ENCODE measurements around the gene DHRS13. TPM values are rescaled to one million over a fixed set of nuclear protein-coding genes. Genes with fewer than 3 reads are reported as not detected.
"Not testable (repeated sequence)": the region's sequence is repeated elsewhere in the genome, so short reads cannot be mapped to it uniquely, and the experiment has no call there.

Gene DHRS13
- total RNA-seq, 1 donor from 2014 or later: 20.4 TPM

DNA sequence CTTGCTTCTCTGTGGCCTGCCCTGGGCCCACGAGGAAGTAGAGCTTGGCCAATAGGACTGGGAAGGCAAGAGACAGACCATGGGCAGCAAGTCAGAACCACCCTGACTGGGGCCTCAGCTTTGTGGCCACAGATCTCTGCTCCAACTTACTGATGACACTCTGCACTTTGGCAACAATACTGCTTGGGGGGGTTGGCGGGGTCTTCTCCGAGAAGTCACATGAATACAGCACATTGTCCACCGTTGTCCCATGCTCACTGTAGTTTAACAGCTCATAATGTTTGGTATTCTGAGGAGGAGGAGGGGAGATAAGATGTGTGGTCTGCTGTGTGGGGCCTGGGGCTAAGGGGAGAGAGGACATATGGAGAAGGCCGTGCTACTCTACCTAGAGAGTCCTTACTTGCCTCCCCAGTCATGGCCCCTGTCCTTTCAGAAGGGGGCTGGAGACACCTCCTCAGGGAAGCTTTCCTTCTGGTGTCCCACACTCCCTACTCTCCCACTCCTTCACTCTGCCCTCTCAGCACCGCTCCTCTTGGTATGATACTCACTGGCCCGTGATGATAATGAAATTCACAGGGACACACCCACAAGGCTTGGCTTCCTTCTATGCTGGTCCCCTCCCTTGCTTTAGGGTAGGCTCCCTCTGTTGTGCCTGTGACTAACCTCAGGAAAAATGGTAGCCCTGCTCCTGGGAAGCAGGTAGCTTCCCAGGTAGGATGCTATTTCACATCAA is 4.0 kb upstream of the DHRS13 start:
- TF ChIP-seq, protein P1, sequence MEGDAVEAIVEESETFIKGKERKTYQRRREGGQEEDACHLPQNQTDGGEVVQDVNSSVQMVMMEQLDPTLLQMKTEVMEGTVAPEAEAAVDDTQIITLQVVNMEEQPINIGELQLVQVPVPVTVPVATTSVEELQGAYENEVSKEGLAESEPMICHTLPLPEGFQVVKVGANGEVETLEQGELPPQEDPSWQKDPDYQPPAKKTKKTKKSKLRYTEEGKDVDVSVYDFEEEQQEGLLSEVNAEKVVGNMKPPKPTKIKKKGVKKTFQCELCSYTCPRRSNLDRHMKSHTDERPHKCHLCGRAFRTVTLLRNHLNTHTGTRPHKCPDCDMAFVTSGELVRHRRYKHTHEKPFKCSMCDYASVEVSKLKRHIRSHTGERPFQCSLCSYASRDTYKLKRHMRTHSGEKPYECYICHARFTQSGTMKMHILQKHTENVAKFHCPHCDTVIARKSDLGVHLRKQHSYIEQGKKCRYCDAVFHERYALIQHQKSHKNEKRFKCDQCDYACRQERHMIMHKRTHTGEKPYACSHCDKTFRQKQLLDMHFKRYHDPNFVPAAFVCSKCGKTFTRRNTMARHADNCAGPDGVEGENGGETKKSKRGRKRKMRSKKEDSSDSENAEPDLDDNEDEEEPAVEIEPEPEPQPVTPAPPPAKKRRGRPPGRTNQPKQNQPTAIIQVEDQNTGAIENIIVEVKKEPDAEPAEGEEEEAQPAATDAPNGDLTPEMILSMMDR (conservative IDR thresholded peaks at IDR 0.05): no peak
- DNase-seq (ENCODE audit: extremely low spot score, unreplicated experiment): no peak
- H3K27ac Mint-ChIP-seq: peak overlapping the region; percentile 86
- no peak overlapping the region for H3K4me3 Mint-ChIP-seq
- H3K27me3 Mint-ChIP-seq: no peaks in the 10 kb centered on the region
- peaks cover 16% of the 10 kb centered on the region for H3K4me1 Mint-ChIP-seq (ENCODE audit: unreplicated experiment)
- H3K36me3 Mint-ChIP-seq: peaks cover 9% of the 10 kb centered on the region
- H3K9me3 Mint-ChIP-seq: no peaks in the 10 kb centered on the region

DNA sequence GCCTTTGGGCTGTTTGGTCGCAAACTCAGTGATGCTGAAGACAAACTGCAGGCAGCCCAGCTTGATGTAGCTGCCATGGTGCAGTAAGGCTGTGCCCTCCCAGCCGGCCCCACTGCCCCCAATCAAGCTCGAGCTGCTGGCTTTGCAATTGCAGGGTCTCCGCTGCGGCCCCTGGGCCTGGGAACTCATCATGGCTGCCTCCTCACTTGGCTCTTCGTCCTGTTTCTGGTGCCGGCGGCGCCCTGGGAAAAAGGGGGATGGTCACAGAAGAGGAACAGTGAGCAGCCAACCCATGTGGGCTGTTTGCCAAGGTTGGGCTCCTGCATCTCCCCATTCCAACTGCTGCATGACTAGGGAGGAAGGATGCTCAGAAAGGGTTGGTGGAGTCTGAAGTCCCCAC is 3.4 kb upstream of the DHRS13 start:
- TF ChIP-seq, protein P1 (conservative IDR thresholded peaks at IDR 0.05): no peak
- Mint-ChIP-seq H3K4me3 (no peak overlapping the region), H3K27me3 (no peaks in the 10 kb centered on the region), H3K9me3 (no peaks in the 10 kb centered on the region), H3K4me1 (ENCODE audit: unreplicated experiment) (peaks cover 20% of the 10 kb centered on the region), H3K27ac (peak overlapping the region; percentile 86), H3K36me3 (peaks cover 9% of the 10 kb centered on the region)
- DNase-seq (ENCODE audit: extremely low spot score, unreplicated experiment): no peak

DNA sequence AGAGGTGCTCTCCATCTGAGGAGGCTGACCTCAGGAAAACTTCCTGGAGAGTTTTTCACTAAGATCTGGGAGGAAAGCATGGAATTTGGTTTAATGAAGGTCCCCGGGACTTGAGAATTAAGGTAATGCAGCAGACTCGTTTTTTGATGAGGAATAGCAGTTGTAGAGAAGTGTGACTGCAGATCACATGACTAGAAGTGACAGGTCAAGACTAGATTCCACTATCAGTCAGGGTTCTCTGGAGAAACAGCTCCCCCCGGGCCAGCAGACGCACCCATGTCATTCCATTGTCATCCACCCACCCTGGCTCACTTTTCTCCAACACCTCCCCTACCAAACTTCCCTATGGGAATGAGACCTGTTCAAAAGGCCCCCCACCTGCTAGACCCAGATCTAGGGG is 1.9 kb upstream of the DHRS13 start:
- H3K9me3 Mint-ChIP-seq: no peaks in the 10 kb centered on the region
- no peak for DNase-seq (ENCODE audit: extremely low spot score, unreplicated experiment)
- H3K27ac Mint-ChIP-seq: peak overlapping the region; percentile 93
- H3K4me1 Mint-ChIP-seq (ENCODE audit: unreplicated experiment): peaks cover 20% of the 10 kb centered on the region
- TF ChIP-seq, protein P1 (conservative IDR thresholded peaks at IDR 0.05): no peak
- peaks cover 13% of the 10 kb centered on the region for H3K36me3 Mint-ChIP-seq
- no peaks in the 10 kb centered on the region for H3K27me3 Mint-ChIP-seq
- no peak overlapping the region for H3K4me3 Mint-ChIP-seq

DNA sequence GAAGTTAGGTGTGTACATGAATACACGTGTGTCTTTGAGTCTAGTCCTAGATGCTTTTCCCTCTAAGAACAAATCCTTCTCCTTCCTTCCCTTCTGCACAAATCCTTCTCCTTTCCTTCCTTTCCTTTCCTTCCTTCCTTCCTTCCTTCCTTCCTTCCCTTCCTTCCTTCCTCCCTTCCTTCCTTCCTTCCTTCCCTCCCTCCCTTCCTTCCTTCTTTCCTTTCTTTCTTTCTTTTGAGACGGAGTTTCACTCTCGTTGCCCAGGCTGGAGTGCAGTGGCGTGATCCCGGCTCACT is 615 bp upstream of the DHRS13 start:
- H3K36me3 Mint-ChIP-seq; H3K9me3 Mint-ChIP-seq; DNase-seq (ENCODE audit: extremely low spot score, unreplicated experiment); H3K27me3 Mint-ChIP-seq: not testable (repeated sequence)
- Mint-ChIP-seq H3K27ac (peak overlapping the region; percentile 93), H3K4me1 (ENCODE audit: unreplicated experiment) (peaks cover 20% of the 10 kb centered on the region), H3K4me3 (peak overlapping the region; percentile 83)

DNA sequence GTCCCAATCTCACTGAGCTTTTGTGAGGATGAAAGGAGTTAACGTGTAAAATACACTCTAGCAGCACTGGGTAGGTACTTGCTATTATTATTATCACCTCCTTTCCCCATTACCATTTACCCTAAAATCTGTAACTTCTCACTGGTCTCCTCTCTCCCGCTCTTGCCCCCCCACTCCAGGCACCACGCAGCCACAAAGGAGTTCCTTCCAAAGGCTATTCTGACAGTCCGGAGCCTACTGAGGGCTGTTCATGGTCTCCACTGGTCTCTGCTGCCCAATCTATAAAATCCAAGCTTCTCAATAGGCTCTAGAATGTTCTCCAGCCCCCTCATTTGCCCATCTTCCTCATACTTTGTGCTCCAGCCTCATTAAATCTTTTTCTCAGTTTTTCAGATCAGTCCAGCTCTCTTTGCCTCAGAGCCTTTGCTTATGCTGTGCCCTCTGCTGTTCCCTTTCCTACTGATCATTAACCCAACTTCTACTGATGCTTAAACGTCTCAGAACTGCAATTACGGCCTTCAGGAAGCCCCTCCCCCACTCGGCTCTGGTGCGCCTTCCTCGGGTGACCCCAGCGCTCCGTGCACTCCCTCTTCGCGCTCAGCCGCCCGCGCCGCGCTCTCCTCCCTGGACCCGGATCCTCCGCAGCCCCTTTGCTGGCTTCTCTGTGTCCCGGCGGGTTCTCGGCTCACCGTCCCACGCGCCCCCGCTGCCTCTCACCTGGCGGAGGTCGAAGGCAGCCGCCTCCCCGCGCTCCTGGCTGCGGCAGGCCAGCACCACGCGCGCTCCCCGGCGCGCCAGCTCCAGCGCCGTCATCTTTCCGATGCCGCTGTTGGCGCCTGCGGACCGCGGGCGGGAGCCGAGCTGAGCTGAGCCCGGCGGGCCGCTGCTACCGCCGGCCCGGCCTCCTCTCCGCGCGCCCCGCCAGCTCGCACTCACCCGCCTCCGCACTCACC is 737 bp downstream of the DHRS13 start:
- Mint-ChIP-seq H3K36me3 (peaks cover 9% of the 10 kb centered on the region), H3K4me3 (peak overlapping the region; percentile 86), H3K9me3 (no peaks in the 10 kb centered on the region), H3K4me1 (ENCODE audit: unreplicated experiment) (peaks cover 27% of the 10 kb centered on the region), H3K27me3 (no peaks in the 10 kb centered on the region), H3K27ac (peak overlapping the region; percentile 74)
- TF ChIP-seq, protein P1 (conservative IDR thresholded peaks at IDR 0.05): no peak
- no peak for DNase-seq (ENCODE audit: extremely low spot score, unreplicated experiment)

Measured in type B pancreatic cell (in vitro differentiated cells).